ENCODE results near the gene PIAS4.

PIAS4 gene

GRCh38 chr19:3977242-3978143, 30.0 kb upstream of the PIAS4 start:
- DNase-seq = no peak

- DNase-seq = no peak
Measured at GRCh38 chr19:3978145-3978544, 29.4 kb upstream of the PIAS4 start.

DNA sequence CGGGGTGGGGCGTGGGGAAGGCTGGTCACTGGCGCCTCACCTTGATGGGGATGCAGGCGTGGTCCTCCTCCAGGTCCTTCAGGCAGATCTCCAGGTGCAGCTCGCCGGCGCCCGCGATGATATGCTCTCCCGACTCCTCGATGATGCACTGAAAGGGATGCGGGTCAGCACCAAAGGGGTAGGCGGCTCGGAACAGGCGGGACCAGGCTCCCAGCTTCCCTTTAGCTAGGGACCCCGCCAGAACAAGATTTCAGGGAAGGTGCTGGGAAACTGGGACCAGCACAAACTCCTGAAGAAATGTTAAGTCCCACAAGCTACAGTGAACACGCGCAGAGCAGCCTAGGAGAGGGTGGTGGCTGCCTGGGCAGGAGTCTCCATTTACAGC, 28.3 kb upstream of the PIAS4 start:
- no peak for DNase-seq

DNA sequence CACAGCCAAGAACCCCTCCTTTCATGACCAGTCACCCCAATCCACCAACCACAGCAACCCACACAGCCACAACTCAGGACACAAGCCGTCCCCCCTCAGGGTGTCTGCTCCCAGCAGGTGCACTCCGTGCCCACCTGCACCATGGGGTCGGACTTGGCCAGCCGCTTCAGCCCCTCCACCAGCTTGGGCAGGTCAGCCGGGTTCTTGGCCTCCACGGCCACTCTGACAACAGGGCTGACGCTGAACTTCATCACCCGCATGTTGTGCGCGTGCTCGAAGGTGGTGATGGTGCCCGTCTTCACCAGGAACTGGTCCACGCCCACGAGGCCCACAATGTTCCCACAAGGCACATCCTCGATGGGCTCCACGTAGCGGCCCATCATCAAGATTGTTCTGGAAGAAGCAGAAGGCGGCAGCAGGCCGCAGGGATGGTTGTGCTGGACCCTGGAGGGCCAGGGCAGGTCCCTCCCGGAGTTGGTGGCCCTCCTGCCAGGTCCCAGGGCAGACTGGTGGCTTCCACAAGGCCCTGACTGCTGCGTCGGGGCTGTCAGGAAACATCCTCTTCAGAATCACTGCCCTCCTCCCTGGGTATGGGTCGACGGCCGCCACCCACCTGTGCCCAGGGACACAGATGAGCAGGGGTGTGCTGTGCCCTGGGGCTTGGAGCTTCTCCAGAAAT, 27.7 kb upstream of the PIAS4 start:
- DNase-seq = no peak

GRCh38 chr19:3980353-3981251, 26.9 kb upstream of the PIAS4 start:
- DNase-seq = no peak

GRCh38 chr19:3981373-3981735, 26.2 kb upstream of the PIAS4 start:
- no peak for DNase-seq

- no peak for DNase-seq
Measured at GRCh38 chr19:3981736-3982681, 25.5 kb upstream of the PIAS4 start.

GRCh38 chr19:3982701-3983541, 24.6 kb upstream of the PIAS4 start:
- DNase-seq = no peak

DNA sequence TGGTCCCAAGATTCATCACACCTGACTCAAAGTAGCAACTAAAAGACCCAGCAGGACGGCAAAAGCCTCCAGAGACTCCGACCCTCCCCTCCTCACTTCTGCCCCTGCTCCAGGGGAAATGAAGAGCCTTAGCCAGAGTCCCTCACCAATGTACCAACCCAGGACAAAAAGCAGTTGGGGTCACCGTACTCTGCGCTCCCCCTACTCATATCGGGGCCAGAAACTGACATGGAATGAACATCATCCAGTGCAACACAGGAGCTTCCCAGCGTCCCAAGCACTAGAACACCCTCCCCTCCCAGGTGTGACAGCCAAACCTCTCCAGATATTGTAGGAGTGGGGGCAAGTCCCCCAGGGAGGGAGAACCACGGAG, 24.0 kb upstream of the PIAS4 start:
- no peak for DNase-seq

GRCh38 chr19:3983936-3984583, 23.5 kb upstream of the PIAS4 start:
- DNase-seq = no peak

GRCh38 chr19:3984584-3984907, 23.0 kb upstream of the PIAS4 start:
- DNase-seq = no peak

DNA sequence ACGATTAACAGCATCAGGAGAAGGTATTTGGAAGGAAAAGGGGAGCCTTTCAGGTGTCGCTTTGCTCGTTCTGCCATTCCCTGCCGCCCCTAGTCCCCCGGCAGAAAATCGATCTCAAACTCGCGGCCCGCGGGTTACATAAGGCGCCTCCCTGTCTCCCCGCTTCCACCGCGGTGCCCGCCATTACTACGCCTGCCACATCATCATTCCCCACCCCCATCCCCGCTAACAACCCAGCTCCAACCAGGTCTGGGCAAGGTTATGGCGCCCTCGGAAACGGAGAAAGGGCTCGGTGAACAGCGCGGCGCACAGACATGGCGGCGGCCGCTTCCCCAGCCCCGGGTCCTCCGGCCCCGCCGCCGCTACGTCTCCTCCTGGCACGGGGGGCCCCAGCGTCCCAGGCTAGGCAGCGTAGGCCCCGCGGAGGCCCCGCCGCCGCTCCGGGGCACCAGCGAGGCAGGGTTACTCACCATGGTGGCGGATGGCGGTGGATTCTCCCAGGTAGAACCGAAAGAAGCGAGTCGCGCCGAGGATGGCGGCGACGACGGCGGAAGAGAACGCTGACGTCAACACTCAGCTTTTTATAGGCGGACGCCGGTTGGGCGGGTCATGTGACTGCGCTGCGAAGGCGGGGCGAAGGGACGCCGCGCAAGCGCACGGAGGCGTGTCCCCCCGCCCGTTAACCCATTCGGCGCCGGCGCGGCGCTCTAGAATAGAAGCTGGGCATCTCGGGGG, 22.5 kb upstream of the PIAS4 start, which contains the start of gene EEF2:
Gene EEF2 (minus strand): TSS at position 556 of the 735 bp plus-strand sequence. CDS start 83 bp downstream, at position 473.
- peak; percentile 87 to 88 for DNase-seq

- no peak for DNase-seq
Measured at GRCh38 chr19:3985643-3986259, 21.8 kb upstream of the PIAS4 start.

DNA sequence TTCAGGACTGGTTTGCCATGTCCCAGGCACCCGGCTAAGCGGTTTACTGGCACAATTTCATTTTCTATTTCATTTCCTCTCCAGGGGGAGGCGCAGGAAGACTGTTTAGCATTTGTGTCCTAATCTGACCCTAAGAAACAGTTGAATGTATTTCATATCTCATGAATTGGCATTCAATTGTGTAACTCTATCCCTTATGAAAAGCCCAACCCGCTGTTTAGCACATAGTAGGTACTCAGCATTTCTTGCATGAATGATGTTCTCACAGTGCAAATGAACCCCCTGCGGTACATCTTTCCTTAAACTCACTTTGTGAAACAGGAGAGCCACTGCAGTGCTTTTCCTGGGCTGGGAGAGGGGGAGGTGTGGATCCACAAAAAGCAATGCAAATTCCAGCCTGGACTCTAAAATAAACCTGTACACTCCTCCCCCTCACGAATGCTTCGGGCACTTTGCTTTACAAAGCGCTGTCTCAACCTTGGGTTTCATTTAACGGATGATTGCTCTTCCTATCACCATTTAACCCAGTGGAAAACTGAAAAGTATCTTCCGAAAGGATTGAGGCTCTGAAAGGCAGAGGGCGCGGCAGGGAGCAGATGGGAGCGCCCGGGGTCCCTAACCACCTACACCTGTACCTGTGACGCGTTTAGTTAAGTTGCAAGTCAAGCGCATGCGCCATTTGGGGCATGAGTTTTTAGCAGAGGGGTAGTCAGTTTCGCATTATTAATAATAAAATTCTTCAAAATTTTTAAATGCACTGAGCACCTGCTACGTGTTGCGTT, 21.1 kb upstream of the PIAS4 start:
- no peak for DNase-seq

GRCh38 chr19:3987619-3988371, 19.7 kb upstream of the PIAS4 start:
- DNase-seq = peak; percentile 84 to 86

GRCh38 chr19:3990815-3991117, 16.8 kb upstream of the PIAS4 start:
- no peak for DNase-seq

DNA sequence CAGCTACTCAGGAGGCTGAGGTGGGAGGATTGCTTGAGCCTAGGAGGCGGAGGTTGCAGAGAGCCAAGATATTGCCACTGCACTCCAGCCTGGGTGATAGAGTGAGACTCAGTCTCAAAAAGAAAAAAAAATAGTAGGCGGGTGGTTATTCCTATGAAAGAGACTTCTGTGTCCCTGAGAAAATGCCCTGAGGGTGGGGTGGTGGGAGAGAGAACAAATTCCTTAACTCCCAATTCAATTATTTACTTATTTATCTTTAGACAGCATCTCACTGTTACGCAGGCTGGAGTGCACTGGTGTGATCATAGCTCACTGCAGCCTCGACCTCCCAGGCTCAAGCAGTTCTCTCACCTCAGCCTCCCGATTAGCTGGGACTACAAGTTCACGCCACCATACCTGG, 11.9 kb upstream of the PIAS4 start:
- no peak for DNase-seq

Data from activated CD4-positive, alpha-beta T cell treated with anti-CD3 and anti-CD28 coated beads, Interleukin-2, amount 50 U/mL, for 4 hours (primary cell).